Measurements from ENCODE around the gene RALA. TPM values are rescaled to one million over a fixed set of nuclear protein-coding genes. Genes with fewer than 3 reads are reported as not detected.
A peak's percentile ranks its signal among the peaks of the same experiment; 100 is the strongest.

The RALA gene
- total RNA-seq, 6 experiments from 2014 or later = 7.5 to 13.8 (median 12.4) TPM

DNA sequence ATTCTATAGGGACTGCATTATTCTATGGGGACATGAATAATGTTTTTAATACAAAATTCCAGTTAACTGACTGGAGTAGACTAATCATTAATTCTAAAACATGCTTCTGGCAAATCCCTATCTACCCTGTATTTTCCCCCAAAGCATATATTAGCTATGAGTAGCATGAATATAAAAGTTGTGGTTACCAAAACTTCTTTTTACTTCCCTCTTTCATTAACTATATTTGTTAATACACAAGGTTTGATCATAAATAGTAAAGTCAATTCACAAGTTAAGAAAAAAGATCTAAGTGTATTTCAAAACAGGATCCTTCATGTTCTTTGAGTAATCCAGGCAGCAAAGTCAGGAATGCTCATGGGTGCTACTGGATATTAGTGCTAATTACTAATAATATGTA is 2.9 kb upstream of the RALA start:
- no peak for ATAC-seq
- H3K4me3 ChIP-seq = no peak overlapping the region
- DNase-seq = no peak

DNA sequence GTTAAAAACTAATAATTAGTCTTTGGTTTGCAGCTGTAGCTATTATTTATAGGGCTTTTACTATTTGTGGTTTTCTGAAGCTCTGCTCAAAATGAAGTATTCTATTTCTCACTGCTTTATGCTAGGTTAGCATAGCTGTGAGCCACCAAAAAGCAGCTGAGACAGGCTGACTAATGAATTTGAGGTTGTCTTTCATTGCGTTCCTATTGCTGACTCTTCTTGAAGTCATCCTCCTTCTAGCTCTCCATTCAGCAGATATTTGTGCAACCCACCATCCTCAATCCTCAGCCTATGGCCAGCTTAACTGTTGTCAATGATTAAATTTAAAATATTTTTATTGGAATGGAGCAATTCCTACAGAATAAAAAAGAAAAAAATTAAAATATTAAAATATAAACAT is 2.1 kb upstream of the RALA start:
- Histone ChIP-seq H3K4me3 (no peak overlapping the region), H3K9me3 (no peaks in the 10 kb centered on the region), H3K36me3 (no peaks in the 10 kb centered on the region), H3K27ac (no peak overlapping the region), H3K27me3 (no peaks in the 10 kb centered on the region), H3K4me1 (peaks cover 0 to 12% (median 0%) of the 10 kb centered on the region in 4 donors)
- ATAC-seq (no peak), DNase-seq (no peak)
- intact Hi-C loops (cut with DNase I) = no loop called here
- 75% methylated on average over 1 of the region's 1 CpG for WGBS (ENCODE audit: insufficient coverage, low coverage, low lambda C conversion rate, missing lambda C conversion rate)
- TF ChIP-seq POLR2A (IDR thresholded peaks at IDR 0.05) = no peak
- TF ChIP-seq, protein P1, sequence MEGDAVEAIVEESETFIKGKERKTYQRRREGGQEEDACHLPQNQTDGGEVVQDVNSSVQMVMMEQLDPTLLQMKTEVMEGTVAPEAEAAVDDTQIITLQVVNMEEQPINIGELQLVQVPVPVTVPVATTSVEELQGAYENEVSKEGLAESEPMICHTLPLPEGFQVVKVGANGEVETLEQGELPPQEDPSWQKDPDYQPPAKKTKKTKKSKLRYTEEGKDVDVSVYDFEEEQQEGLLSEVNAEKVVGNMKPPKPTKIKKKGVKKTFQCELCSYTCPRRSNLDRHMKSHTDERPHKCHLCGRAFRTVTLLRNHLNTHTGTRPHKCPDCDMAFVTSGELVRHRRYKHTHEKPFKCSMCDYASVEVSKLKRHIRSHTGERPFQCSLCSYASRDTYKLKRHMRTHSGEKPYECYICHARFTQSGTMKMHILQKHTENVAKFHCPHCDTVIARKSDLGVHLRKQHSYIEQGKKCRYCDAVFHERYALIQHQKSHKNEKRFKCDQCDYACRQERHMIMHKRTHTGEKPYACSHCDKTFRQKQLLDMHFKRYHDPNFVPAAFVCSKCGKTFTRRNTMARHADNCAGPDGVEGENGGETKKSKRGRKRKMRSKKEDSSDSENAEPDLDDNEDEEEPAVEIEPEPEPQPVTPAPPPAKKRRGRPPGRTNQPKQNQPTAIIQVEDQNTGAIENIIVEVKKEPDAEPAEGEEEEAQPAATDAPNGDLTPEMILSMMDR (IDR thresholded peaks at IDR 0.05) = no peak

More for the DNA sequence above, 2.9 kb upstream of the RALA start:
- Histone ChIP-seq H3K27me3 (no peaks in the 10 kb centered on the region), H3K9me3 (no peaks in the 10 kb centered on the region), H3K27ac (no peak overlapping the region), H3K4me1 (peaks cover 0 to 11% (median 0%) of the 10 kb centered on the region in 4 donors), H3K36me3 (no peaks in the 10 kb centered on the region)
- intact Hi-C loops (cut with DNase I) = no loop called here
- TF ChIP-seq POLR2A (IDR thresholded peaks at IDR 0.05) = no peak
- TF ChIP-seq, protein P1 (IDR thresholded peaks at IDR 0.05) = no peak

DNA sequence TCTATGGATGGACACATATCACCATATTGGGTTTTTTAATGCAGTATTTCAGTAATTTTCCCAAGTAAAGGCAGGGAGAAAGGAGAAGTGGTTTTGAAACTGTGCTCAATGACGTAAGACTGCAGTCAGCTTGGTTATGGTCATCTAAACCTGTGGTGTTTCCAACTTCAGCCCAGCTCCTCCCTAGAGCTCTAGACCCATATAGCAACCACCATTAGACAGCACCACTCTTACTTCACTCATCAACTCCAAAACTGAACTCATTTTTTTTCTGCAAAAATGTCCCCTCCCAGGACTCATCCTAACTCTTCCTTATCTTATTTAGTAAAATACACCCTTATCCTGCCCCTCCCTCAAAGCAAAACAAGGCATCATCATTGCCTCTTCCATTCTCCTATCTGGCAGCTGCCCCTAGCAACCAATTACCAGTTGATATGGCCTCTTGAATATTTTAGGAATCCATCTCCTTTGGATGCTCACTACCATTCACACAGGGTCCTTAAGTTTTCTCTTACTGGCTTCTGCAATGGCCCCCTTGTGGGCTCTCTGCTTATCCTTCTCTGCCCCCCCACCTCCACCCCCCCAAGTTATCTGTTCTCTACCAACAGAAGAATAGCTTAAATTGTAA is 1.5 kb upstream of the RALA start:
- no peak overlapping the region for H3K27ac ChIP-seq
- DNase-seq (no peak), ATAC-seq (no peak)
- no peaks in the 10 kb centered on the region for H3K9me3 ChIP-seq
- no peak for TF ChIP-seq POLR2A (IDR thresholded peaks at IDR 0.05)
- no peak overlapping the region for H3K4me3 ChIP-seq
- WGBS (ENCODE audit: insufficient coverage, low coverage, low lambda C conversion rate, missing lambda C conversion rate) = 79% methylated on average over 1 of the region's 1 CpG
- peaks cover 0 to 12% (median 0%) of the 10 kb centered on the region in 4 donors for H3K4me1 ChIP-seq
- no peaks in the 10 kb centered on the region for H3K36me3 ChIP-seq
- intact Hi-C loops (cut with DNase I) = no loop called here
- H3K27me3 ChIP-seq = no peaks in the 10 kb centered on the region

DNA sequence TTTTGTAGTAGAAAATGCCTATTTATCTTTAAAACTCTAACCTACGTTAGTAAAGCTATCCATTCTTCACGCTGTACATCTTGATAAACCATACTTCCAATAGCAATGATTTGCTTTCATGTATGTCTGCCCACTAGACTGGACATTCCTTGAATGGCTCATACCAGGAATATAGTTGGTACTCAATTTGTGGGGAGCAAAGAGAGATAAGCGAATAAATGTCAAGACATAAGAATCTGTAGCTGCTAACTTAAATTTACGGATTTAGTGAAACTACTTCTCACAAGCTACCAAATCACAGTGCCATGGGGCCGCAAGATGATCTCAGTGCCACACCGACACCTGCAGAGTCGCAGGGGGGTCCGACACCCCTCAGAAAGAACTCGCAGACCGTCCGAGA is 763 bp upstream of the RALA start:
- TF ChIP-seq, protein P1 (IDR thresholded peaks at IDR 0.05) = no peak
- no peak for TF ChIP-seq POLR2A (IDR thresholded peaks at IDR 0.05)
- H3K27me3 ChIP-seq = no peaks in the 10 kb centered on the region
- peak overlapping the region; percentile 72 to 84 (median 84) for H3K27ac ChIP-seq
- H3K36me3 ChIP-seq = no peaks in the 10 kb centered on the region
- no peaks in the 10 kb centered on the region for H3K9me3 ChIP-seq
- peaks cover 0 to 12% (median 0%) of the 10 kb centered on the region in 4 donors for H3K4me1 ChIP-seq
- H3K4me3 ChIP-seq = peak overlapping the region; percentile 79 to 87 (median 87)
- no peak for DNase-seq
- ATAC-seq = no peak
- intact Hi-C loops (cut with DNase I) = no loop called here
- WGBS (ENCODE audit: insufficient coverage, low coverage, low lambda C conversion rate, missing lambda C conversion rate) = 39% methylated on average over 8 of the region's 11 CpGs

DNA sequence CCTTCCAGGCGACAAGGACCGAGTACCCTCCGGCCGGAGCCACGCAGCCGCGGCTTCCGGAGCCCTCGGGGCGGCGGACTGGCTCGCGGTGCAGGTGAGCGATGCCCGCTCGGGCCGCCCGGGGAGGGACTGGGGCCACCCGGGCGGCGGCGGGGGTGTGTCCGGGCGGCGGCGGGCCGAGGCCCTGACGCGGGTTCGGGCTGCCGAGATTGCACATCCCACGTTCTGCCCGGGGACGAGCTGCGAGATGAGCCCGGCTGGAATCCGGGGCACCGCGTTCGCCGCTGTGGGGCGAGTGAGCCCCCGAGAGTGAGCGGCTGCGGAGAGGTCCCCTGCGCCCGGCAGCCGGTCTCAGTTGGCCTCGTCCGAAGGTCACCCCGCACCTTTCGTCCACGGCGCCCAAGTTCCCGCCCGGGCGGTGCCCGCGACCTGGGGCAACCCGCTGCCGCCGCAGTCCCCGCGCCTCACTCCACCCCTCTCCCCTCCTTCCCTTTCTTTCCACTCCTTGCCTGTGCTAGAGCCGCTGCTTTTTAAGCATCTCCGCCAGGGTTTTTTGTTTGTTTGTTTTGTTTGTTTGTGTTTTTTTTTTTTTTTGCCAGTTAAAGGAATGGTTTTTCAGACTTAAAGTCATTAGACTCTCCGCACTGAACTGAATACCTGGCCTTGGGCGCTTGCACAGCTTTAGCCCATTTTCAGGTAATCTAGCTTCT is 515 bp downstream of the RALA start:
- peak overlapping the region; percentile 79 to 87 (median 87) for H3K4me3 ChIP-seq
- no peaks in the 10 kb centered on the region for H3K36me3 ChIP-seq
- ATAC-seq (peak; percentile 52 to 77 (median 74)), DNase-seq (peak in 2 of 3 donors; percentile 47 to 54)
- TF ChIP-seq POLR2A (IDR thresholded peaks at IDR 0.05) = no peak
- TF ChIP-seq, protein P1 (IDR thresholded peaks at IDR 0.05) = no peak
- 2% methylated on average over 16 of the region's 68 CpGs for WGBS (ENCODE audit: insufficient coverage, low coverage, low lambda C conversion rate, missing lambda C conversion rate)
- no peaks in the 10 kb centered on the region for H3K9me3 ChIP-seq
- peak overlapping the region; percentile 72 to 84 (median 84) for H3K27ac ChIP-seq
- H3K4me1 ChIP-seq = peaks cover 0 to 12% (median 0%) of the 10 kb centered on the region in 4 donors
- H3K27me3 ChIP-seq = no peaks in the 10 kb centered on the region
- intact Hi-C loops (cut with DNase I) = no loop called here
